ENCODE results near the gene ENO2.

ENO2 gene

DNA sequence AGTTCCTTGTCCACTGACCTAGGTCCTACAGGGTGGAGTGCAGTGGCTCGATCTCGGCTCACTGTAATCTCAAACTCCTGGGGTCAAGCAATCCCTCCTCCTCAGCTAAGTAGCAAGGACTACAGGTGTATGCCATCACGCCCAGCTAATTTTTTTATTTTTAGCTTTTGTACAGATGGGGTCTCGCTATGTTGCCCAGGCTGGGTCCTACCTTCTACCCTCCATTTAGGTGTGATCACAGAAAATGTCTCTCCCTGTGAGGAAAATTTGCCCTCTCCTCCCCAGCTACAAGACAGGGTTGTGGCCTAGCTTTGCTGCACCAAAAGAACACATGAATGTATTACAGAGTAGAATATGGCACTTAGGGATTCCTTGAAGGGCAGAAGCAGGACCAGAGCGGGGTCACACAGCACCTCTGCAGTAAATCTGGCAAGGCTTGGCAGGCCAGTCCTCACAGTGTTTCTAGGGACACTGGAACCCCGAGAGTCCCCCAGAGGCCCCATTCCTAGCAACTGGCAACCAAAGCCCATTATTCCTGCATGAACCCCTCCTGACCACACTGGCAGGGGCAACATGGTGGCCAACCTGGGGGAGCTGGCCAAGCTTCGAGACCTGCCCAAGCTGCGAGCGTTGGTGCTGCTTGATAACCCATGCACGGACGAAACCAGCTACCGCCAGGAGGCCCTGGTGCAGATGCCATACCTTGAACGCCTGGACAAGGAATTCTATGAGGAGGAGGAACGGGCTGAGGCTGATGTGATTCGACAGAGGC lies 2.0 kb upstream of the ENO2 start:
- DNase-seq (ENCODE audit: low spot score), result no peak

DNA sequence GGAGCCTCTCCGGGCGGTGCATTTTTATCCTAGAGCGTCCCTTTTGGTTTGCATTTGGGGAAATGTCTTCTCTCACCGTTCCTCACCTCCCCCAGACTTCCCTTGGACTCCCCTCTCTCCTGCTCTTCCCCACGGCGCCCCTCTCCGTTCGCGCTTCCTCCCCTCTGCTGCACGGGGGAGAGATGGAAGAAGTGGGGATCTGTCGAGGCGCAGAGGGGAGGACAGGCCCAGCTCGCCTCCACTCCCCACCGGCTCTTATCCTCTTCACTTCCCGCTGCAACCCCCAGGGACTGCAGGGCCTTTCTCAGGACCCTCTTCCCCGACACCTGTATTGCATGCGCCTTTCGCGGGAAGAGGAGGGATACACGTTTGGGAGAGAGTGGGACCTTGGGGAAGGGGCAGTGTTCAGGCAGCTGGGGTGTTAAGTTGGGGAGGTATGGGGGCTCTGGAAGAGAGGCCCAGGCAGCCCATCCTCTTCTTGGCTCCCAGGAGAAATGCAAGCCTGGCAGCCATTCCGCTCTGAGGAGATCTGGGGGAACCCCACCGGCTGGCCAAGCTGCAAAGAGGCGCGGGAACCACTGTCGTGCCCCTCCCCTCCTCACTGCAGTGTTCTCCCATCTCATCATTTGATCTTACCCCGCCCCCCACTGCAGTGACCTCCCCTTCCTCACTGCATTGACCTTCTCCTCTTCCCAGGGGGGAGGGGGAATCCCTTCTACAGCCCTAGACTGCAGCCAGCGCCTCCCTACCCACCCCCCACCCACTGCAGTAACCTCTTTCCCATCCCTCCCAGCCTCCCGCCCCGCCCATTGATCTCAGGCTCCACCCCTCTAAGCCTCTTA lies 788 bp downstream of the ENO2 start:
- peak; percentile 54 for DNase-seq (ENCODE audit: low spot score)

DNA sequence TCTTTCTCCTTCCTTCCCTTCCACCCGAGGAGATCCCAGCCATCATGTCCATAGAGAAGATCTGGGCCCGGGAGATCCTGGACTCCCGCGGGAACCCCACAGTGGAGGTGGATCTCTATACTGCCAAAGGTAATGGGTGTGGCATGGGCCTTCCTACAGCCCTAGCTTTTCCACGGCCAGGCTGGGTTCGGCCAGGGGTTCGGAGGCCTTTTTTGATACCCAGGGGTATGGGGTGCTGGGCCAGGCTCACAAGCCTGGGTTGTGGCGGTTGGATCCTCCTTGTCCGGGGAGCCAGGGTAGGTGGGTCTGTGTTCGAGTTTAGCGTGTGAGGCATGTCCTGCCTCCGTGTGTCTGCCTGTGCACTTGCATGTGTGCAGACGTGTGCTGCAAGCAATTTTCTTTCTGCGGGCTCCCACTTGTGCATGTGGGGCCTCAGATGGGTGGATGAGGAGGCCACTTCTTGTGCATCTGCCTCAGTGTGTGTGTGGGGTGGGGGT lies 1.5 kb downstream of the ENO2 start:
- no peak for DNase-seq (ENCODE audit: low spot score)

DNA sequence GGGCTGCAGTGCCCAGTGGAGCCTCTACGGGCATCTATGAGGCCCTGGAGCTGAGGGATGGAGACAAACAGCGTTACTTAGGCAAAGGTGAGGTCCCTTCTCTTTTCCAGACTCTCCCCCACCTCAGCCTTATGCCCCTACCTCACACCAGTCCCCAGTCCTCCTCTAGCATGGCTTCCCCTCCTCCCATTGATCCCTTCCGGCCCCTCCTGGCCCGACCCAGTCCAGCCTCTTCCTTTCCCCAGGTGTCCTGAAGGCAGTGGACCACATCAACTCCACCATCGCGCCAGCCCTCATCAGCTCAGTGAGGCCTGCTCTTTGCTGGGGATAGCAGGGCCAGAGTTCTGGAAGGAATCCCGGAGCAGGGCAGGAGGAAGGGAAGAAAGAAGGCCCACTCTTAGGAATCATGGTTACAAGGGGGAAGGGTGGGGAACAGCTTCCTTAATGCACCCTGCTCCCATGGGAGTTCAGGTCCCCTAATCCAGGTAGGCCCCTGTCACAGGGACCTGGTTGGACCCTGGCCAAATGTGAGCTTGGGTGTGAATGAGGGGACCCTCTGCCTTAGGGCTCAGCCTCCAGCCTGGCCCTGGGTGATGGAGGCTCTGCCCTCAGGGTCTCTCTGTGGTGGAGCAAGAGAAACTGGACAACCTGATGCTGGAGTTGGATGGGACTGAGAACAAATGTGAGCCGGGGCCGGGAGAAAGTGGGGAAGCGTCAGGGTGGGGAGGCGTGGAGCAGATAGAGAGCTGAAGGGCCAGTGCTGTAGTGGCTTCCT lies 2.2 kb downstream of the ENO2 start:
- DNase-seq (ENCODE audit: low spot score), result no peak

DNA sequence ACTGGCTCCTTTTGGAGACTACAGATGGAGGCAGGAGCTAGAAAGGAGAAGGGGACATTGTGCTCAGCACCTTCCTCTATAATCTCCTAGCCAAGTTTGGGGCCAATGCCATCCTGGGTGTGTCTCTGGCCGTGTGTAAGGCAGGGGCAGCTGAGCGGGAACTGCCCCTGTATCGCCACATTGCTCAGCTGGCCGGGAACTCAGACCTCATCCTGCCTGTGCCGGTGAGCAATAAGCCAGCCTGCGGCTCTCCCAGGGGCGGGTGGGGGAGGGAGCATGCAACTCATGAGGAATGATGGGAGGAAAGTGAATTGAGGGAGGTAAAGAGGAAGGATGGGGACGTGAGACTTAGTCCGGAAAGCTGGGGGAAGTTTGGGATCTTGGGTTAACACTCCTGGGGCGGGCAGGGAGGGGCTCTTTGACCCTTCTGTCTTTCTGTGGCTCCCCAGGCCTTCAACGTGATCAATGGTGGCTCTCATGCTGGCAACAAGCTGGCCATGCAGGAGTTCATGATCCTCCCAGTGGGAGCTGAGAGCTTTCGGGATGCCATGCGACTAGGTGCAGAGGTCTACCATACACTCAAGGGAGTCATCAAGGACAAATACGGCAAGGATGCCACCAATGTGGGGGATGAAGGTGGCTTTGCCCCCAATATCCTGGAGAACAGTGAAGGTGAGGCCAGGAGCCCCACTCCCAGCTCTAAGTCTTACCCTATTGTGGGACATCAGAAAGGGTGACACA lies 3.3 kb downstream of the ENO2 start:
- no peak for DNase-seq (ENCODE audit: low spot score)

DNA sequence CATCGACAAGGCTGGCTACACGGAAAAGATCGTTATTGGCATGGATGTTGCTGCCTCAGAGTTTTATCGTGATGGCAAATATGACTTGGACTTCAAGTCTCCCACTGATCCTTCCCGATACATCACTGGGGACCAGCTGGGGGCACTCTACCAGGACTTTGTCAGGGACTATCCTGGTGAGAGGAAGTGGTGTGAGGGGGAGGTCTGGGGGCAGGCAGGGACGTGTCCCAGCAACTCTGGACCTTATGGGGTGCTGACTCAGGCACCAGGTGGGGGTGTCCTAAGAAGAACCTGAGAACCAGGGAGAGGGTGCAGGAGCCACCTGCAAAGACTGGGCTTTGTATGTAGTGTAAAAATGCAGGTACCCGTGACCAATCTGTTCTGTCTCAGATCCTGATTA lies 5.2 kb downstream of the ENO2 start:
- no peak for DNase-seq (ENCODE audit: low spot score)

DNA sequence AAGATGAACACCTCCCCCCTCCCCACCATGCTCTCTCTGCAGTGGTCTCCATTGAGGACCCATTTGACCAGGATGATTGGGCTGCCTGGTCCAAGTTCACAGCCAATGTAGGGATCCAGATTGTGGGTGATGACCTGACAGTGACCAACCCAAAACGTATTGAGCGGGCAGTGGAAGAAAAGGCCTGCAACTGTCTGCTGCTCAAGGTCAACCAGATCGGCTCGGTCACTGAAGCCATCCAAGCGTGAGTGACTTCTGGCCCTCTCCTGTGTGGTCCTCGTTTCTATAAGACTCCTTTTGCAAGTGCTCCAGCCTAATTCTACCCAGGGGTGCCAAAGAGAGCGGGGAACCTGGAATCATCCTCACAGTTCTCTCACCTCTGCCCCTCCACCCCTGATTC lies 7.2 kb downstream of the ENO2 start:
- no peak for DNase-seq (ENCODE audit: low spot score)

DNA sequence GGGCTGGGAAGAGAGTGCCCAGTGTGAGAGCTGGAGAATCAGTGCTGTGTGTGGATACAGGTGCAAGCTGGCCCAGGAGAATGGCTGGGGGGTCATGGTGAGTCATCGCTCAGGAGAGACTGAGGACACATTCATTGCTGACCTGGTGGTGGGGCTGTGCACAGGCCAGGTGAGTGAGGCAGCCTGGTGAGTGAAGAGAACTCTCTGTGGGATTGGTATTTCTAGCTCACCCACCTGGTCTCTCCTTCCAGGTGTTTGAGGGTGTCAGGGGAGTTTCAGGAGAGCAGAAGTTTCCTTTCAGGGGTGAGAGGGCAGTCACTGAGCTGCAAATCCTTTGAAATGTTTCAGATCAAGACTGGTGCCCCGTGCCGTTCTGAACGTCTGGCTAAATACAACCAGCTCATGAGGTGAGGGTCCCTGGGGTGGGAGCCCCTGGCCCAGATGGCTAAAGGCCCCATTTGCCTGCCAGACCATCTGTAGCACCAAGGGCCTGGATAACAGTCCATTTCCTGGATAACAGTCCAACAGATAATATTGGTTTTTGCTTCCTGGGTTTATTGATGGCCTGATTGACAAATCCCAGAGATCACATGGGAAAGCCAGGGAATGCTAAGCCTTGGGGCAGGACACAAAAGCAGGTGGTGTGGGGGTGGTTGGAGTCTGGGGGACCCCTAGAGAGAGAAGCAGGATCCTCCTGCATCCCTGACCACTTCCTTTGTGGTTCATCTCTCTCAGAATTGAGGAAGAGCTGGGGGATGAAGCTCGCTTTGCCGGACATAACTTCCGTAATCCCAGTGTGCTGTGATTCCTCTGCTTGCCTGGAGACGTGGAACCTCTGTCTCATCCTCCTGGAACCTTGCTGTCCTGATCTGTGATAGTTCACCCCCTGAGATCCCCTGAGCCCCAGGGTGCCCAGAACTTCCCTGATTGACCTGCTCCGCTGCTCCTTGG lies 7.9 kb downstream of the ENO2 start:
- no peak for DNase-seq (ENCODE audit: low spot score)

DNA sequence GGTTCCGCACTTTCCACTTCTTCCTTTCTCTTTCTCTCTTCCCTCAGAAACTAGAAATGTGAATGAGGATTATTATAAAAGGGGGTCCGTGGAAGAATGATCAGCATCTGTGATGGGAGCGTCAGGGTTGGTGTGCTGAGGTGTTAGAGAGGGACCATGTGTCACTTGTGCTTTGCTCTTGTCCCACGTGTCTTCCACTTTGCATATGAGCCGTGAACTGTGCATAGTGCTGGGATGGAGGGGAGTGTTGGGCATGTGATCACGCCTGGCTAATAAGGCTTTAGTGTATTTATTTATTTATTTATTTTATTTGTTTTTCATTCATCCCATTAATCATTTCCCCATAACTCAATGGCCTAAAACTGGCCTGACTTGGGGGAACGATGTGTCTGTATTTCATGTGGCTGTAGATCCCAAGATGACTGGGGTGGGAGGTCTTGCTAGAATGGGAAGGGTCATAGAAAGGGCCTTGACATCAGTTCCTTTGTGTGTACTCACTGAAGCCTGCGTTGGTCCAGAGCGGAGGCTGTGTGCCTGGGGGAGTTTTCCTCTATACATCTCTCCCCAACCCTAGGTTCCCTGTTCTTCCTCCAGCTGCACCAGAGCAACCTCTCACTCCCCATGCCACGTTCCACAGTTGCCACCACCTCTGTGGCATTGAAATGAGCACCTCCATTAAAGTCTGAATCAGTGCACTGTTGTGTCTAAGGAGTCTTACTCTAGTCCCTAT lies 8.8 kb downstream of the ENO2 start:
- DNase-seq (ENCODE audit: low spot score), result no peak

DNA sequence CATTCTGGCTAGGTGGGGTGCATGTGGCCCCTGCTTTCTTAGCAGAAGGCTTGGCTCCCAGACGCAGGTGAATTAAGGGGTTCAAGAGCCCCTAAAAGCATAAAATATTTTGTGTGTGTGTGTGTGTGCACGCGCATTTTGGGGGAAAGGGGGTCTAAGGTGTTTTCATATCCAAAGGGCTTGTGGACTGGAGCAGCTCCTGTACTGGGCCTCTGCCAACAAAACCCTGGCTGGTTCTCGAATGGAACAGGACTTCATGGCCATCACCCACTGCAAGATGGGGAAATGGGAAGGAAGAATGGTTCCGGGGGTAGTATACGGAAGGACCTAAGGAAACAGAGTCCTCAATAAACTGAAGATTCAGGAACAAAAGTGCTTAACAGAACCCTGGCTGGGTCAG lies 9.5 kb downstream of the ENO2 start:
- no peak for DNase-seq (ENCODE audit: low spot score)

DNA sequence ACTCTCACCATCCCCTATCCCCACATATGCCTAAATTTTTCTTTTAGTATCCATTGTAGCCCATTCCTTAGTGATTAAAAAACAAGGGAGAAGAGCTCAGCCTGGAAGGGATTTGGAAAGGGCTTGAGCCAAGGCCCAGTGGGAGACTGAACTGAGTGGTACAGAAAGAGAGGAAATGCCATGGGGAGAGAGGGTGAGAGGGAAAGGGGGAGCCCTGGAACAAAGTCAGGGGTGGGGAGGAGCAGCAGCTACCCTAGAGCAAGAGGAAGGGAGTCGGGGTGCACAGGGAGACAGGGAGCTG lies 10.8 kb downstream of the ENO2 start:
- no peak for DNase-seq (ENCODE audit: low spot score)

DNA sequence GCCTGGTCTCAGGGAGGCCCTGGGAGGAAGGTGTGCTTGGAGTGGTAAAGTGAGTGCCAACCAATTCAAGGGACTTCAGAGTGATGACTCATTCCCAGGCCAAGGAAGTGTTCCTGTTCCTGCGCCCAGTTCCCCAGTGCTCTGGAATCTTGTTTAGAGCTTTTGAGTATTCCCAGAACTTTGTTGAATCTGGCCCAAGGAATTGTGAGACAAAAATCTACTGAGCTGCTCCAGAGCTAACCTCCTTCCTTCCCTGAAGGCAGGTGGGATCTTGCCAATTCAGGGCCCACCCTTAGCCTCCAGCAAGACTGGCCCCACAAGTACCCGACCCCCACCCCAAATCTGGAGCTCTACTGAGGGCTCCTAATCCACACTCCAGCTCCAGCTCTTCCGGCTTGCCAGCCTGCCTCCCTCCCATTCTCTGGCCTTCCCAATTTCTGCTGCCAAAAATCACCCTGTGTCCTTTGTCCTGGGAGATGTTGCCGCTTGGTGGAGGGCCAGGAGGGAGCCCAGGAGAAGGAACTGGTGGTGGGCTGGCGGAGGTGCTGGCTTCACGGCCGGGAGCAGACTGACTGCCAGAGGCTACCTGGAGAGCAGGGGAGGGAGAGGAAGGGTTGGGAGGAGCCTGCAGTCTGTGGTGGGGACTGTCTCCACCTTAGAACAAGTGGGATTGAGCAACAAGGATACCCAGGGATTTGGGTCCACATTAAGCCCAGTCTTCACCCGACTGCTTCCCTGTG lies 11.3 kb downstream of the ENO2 start:
- peak; percentile 87 for DNase-seq (ENCODE audit: low spot score)

DNA sequence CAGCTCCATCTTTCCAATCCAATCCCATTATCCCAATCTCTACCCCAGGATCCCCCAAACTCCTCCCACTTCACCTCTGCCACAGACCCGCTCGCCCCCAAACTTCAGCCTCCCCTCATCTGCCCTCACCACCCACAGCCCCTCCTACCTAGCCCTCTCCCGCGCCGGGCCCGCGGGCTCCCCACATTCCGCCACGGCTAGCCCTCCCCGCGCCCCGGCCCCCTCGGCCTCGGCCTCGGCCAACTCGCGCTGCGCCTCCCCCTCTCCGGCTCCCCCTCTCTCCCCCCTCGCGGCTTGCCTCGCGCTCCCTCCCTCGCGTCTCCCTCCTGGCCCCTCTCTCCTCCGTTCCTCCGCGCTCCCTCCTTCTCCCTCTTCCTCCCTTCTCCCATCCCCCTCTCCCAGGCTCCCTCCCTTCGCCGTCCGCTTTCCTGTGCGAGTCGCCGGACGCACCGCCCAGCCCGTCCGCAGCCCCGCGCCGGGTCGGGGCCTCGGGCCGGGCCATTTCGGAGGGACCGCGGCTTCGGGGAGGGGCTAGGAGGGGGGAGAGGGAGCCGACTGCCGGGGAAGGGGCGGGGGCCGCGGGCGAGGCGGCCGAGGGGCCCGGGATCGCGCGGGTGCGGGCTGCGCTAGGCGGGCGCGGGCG lies 13.1 kb downstream of the ENO2 start, which contains the start of gene ATN1:
Gene ATN1, plus strand, starts transcription at position 581 of the 643 bp plus-strand sequence. CDS start 6,043 bp downstream, outside the sequence.
- peak; percentile 45 for DNase-seq (ENCODE audit: low spot score)

DNA sequence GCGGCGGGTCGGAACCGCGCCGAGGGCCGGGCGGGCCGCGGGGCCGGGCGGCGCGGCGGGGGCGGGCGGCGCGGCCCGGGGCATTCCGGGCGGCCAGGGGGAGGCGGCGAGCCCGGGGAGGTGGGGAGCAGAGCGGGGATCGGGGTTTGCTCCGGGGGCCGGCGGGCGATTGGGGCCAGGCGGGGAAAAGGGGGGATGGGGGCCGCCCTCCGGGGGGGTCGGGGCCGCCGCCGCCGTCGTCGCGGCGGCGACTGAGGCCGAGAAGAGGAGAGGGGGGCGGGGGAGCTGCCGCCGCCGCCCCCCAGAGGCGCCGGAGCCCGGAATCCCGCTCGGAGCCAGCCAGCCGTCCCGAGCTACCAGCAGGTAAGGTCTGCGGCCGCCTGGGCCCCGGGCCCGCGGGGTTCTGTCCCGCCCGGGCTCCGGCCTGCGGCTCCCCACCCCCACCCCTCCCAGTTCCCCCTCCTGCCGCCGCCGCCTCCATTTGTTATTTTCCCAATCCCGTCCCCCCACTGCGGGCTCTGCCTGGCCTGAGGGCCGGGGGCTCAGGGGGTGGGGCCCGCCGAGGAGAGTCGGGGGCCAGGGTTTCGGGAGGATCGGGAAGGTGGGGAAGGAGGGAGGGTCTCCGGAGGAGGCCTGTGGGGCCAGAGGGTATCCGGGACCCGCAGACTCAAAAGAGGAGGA lies 13.8 kb downstream of the ENO2 start:
- no peak for DNase-seq (ENCODE audit: low spot score)

DNA sequence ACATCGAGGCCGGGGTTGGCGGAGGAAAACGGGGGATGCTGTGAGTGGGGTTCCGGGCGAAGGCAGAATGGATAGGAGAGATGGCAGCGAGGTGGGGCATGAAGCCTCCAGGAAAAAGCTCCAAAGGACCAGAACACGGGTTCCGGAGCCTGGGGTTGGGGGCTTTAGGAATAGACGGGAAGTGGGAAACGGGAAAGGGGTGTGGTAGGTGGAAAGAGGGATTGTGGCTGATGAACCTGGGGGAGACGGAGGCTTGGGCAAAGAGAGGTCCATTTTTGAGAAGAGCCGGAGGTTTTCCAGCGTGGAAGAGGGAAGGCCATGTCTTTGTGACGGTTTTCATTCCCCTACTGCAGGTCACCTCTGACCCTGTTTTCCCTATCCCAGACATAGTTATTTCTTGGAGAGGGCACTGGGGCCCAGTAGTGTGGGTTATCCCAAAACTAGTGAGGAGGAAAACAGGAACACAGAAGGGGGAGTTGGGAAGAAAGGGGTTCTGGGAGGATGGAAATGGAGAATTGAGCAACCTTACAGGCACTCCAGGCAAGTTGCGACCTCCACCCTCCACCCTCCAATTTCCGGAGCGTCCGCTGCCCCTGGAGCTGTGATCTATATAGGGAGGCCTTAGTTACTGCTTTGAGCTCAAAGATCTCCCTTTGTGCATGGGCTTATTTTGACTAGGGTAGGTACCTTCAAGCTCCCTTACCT lies 14.5 kb downstream of the ENO2 start:
- no peak for DNase-seq (ENCODE audit: low spot score)

DNA sequence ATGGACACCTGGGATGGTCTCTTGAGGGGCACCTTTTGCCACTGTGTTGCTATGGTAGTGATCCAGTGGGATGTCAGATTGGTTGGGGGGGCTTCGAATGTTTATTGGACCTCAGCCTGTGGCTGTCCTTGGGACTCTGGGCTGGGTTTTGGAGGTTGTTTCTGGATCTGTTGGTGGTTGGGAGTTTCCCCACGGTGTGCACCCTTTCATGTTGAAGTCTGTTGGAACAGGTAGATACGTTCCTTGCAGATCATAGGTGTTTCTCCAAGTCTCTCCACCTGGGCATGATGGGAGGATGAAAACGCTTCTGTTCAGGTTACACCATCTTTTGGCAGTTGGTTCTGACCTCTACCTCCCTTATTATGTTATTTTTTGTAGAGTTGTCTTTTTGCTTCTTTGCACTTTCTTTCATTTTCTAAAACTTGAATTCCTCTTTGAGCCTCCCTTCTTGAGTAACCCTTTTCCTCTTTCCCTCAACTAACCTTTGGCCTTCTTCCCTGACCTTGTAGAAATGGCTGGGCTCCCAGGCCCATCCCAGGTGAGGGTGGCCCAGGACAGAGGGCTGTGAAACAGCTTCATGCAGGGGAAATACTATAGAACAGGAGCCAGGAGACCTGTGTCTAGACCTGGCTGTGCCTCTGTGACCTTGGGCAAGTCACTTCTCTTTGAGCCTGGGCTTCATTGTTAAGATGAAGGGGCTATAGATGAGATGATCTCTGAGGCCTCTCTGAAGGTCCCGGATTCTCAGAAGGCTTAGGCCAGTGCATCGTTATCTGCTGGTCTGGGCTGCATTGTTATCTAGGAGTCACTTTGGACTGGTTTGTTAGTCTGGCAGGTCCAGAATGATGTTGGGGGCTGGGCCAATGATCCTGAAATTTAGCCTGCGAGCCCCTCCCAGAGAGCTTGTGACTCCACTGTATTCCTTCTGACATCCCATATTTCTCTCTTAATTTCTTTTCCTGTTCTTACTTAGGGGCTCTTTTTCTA lies 15.4 kb downstream of the ENO2 start:
- DNase-seq (ENCODE audit: low spot score), result no peak

Measured in COLO829 (cell line).